Thyroid gland (tissue), 4 donors: ENCODE measurements around the gene SENP2.

Experiments used
- CTCF ChIP-seq, 6 experiments: fragments of 200-600 bp in 3 of 6; fragments of 450-650 bp in 3 of 6; sonication (generic) in 3 of 6; IDR thresholded peaks; one replicate each; pipeline ENCODE4 v1.5.1; 2016 to 2019; ENCODE audit warnings: antibody characterized with exemption in 6 of 6, mild to moderate bottlenecking in 2 of 6, inconsistent platforms in 1 of 6, moderate library complexity in 1 of 6
- POLR2A ChIP-seq, 2 donors: fragments of 450-650 bp; IDR thresholded peaks; one replicate each; pipeline ENCODE4 v1.6.1; 2017; ENCODE audit warnings: antibody characterized with exemption in 2 of 2, mild to moderate bottlenecking in 2 of 2, moderate library complexity in 1 of 2

- TF ChIP-seq POLR2A (IDR thresholded peaks at IDR 0.05) (no peak), CTCF (IDR thresholded peaks at IDR 0.05) (no peak)
Measured at GRCh38 chr3:185582236-185582635, 3.9 kb upstream of the SENP2 start.
